ENCODE results near the gene SLC9A9.

DNA sequence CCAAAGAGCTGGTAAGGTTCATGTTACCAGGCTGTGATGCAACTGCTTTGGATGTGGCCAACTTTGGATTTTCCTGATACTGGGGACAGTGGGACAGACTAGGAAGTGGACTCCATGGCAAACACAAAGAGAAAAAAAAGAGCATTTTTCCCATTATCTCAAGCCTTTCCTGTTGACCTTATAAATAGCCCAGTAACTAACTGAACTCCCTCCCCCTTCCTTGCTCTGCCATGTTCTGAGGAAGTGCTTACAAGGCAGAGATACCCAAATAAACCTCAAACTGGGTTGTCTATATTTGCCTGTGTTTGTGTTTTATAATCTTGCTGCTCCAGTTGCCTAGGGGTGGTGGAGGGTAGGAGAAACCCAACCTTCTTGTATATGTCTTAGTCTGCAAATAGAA lies 27.3 kb upstream of the SLC9A9 start:
- TF ChIP-seq CTCF (IDR thresholded peaks at IDR 0.05; ENCODE audit: low read length) (no peak), EZH2phosphoT487 (IDR thresholded peaks at IDR 0.05; ENCODE audit: low read length) (no peak), EZH2 (optimal IDR thresholded peaks at IDR 0.05; ENCODE audit: low read depth, low read length) (no peak)
